ENCODE data around the gene MIOX. TPM values are rescaled to one million over a fixed set of nuclear protein-coding genes. Genes with fewer than 3 reads are reported as not detected.

The MIOX gene
- total and polyA plus RNA-seq, 9 of the 15 experiments (the other 6 are each of a cell fraction or from before 2014, with no cell fraction given) = 0.08 TPM; not detected in 8

GRCh38 chr22:50485221-50486131, 1.2 kb upstream of the MIOX start (continued):
- peak; percentile 88 for TF ChIP-seq MGA (IDR thresholded peaks at IDR 0.05)
- peak; percentile 53; the same call in 1 of the 2 replicates for TF ChIP-seq ZNF384 (IDR thresholded peaks at IDR 0.05; ENCODE audit: low read depth, low read length)
- no peak for TF ChIP-seq RFX5 (IDR thresholded peaks at IDR 0.05; ENCODE audit: low read depth, low read length)
- TF ChIP-seq ZNF696 (CRISPR knock-in tag; conservative IDR thresholded peaks at IDR 0.05) = no peak
- TF ChIP-seq ELF2 (CRISPR knock-in tag; IDR thresholded peaks at IDR 0.05) = no peak
- no peak for TF ChIP-seq EGR1 (conservative IDR thresholded peaks at IDR 0.05)
- TF ChIP-seq DPF2 (IDR thresholded peaks at IDR 0.05) = no peak
- TF ChIP-seq, protein P1, sequence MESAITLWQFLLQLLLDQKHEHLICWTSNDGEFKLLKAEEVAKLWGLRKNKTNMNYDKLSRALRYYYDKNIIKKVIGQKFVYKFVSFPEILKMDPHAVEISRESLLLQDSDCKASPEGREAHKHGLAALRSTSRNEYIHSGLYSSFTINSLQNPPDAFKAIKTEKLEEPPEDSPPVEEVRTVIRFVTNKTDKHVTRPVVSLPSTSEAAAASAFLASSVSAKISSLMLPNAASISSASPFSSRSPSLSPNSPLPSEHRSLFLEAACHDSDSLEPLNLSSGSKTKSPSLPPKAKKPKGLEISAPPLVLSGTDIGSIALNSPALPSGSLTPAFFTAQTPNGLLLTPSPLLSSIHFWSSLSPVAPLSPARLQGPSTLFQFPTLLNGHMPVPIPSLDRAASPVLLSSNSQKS (CRISPR knock-in tag; IDR thresholded peaks at IDR 0.05) = no peak
- no peak for TF ChIP-seq HDAC6 (IDR thresholded peaks at IDR 0.05; ENCODE audit: low read depth, low read length)
- TF ChIP-seq CHAMP1 (IDR thresholded peaks at IDR 0.05) = no peak
- TF ChIP-seq, protein P2, sequence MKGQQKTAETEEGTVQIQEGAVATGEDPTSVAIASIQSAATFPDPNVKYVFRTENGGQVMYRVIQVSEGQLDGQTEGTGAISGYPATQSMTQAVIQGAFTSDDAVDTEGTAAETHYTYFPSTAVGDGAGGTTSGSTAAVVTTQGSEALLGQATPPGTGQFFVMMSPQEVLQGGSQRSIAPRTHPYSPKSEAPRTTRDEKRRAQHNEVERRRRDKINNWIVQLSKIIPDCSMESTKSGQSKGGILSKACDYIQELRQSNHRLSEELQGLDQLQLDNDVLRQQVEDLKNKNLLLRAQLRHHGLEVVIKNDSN (CRISPR knock-in tag; IDR thresholded peaks at IDR 0.05) = peak; percentile 93
- TF ChIP-seq ZNF23 (CRISPR knock-in tag; IDR thresholded peaks at IDR 0.05) = no peak
